ENCODE measurements around the gene PSMB11.

- TF ChIP-seq CTCF (IDR thresholded peaks at IDR 0.05) (peak in 2 of 3 donors; percentile 15 to 35), EP300 (IDR thresholded peaks at IDR 0.05) (no peak), POLR2A (IDR thresholded peaks at IDR 0.05) (no peak)
These were observed 6.5 kb upstream of the PSMB11 start for GRCh38 chr14:23035303-23036144.
